Measurements from ENCODE around the gene OR51I1. TPM values are rescaled to one million over a fixed set of nuclear protein-coding genes. Genes with fewer than 3 reads are reported as not detected.

Gene OR51I1
- total RNA-seq, 4 donors from 2014 or later = not detected

DNA sequence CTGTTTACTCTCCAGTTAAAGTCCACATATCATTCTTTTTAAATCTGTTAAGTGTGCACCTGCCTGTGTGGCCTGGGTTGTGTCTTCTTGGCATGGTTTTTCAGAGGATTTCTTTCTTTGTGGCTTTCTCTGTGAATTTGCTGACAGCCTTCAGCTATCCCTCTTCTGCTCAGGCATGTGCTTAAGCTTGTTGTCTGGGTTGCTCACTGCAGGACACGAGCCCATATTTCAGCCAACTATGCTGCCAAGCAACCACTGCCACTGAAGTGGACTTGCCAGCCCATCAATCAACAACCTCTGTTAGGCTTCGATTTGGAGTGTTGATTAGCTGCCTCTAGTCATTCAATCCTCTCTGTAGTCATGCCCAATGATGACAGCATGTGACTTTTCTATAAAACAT is 26.2 kb upstream of the OR51I1 start:
- Histone ChIP-seq H3K4me3 (no peak overlapping the region), H3K27ac (no peak overlapping the region), H3K4me1 (no peaks in the 10 kb centered on the region), H3K36me3 (no peaks in the 10 kb centered on the region), H3K27me3 (no peaks in the 10 kb centered on the region), H3K9me3 (no peaks in the 10 kb centered on the region)
- TF ChIP-seq, protein P1, sequence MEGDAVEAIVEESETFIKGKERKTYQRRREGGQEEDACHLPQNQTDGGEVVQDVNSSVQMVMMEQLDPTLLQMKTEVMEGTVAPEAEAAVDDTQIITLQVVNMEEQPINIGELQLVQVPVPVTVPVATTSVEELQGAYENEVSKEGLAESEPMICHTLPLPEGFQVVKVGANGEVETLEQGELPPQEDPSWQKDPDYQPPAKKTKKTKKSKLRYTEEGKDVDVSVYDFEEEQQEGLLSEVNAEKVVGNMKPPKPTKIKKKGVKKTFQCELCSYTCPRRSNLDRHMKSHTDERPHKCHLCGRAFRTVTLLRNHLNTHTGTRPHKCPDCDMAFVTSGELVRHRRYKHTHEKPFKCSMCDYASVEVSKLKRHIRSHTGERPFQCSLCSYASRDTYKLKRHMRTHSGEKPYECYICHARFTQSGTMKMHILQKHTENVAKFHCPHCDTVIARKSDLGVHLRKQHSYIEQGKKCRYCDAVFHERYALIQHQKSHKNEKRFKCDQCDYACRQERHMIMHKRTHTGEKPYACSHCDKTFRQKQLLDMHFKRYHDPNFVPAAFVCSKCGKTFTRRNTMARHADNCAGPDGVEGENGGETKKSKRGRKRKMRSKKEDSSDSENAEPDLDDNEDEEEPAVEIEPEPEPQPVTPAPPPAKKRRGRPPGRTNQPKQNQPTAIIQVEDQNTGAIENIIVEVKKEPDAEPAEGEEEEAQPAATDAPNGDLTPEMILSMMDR (IDR thresholded peaks at IDR 0.05 in 4 of 5, conservative IDR thresholded peaks at IDR 0.05 in 1 of 5) = no peak
- no peak for TF ChIP-seq POLR2A (IDR thresholded peaks at IDR 0.05)
- in situ Hi-C loops (cut with MboI; ENCODE audit: low sequenced_read_pairs in 4 of 4) (no loop called here), intact Hi-C loops (cut with DNase I; ENCODE audit: low total_unique reads) (no loop called here)
- DNase-seq (no peak), ATAC-seq (no peak)

DNA sequence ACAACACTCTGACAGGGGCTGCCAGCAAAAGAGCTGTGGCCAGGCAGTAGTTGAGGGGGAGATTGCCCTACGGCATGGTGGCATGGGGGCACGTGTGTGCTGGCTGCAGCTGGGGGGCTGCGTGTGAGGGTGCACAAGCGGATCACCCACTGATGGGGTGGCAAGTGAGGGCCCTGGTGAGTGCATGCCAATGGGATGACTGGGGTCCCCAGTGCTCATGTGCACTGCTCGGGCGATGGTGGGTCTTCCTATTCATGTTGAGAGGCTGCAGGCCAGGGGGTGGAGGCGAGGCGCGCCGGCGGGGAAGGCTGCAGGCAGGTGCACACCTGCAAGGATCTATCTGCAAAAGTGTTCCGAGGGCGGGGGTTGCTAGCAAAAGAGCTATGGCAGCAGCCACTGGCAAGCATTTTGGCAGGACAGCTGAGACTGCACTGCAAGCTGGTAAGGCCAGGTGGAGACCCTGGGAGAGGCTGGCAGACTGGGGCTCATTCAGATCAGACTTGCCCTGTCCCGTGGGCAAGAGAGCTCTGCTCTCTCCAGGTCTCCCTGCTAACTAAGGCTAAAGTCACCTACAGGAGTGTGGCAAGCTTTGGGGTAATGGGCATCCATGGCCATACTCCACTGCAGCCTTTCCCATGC is 19.8 kb upstream of the OR51I1 start:
- Histone ChIP-seq H3K36me3 (no peaks in the 10 kb centered on the region), H3K4me1 (no peaks in the 10 kb centered on the region), H3K27me3 (no peaks in the 10 kb centered on the region), H3K9me3 (no peaks in the 10 kb centered on the region), H3K27ac (no peak overlapping the region), H3K4me3 (no peak overlapping the region)
- DNase-seq (no peak), ATAC-seq (no peak)
- in situ Hi-C loops (cut with MboI; ENCODE audit: low sequenced_read_pairs in 4 of 4) (no loop called here), intact Hi-C loops (cut with DNase I; ENCODE audit: low total_unique reads) (no loop called here)
- no peak for TF ChIP-seq POLR2A (IDR thresholded peaks at IDR 0.05)
- TF ChIP-seq, protein P1 (IDR thresholded peaks at IDR 0.05 in 4 of 5, conservative IDR thresholded peaks at IDR 0.05 in 1 of 5) = no peak

DNA sequence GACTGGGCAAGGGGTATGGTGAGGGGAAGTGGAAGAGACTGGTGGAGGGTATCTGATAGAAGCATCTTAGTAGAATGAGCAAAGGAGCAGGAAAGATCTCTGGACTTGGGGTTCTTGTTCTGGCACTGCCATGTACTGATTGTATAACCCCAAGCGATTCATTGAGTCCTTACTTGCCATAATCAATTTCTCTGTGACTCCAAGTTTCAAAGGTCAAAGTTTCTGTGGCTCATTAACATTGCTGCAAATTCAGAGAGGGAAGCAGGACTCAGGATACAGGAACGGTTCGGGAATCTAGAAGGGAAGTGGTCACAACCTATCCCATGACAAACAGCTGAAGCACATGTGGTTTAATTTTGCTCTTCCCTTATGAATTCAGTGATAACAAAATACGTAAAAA is 8.1 kb upstream of the OR51I1 start:
- Histone ChIP-seq H3K9me3 (no peaks in the 10 kb centered on the region), H3K4me3 (no peak overlapping the region), H3K27me3 (no peaks in the 10 kb centered on the region), H3K36me3 (no peaks in the 10 kb centered on the region), H3K4me1 (no peaks in the 10 kb centered on the region), H3K27ac (no peak overlapping the region)
- TF ChIP-seq, protein P1 (IDR thresholded peaks at IDR 0.05 in 4 of 5, conservative IDR thresholded peaks at IDR 0.05 in 1 of 5) = no peak
- TF ChIP-seq POLR2A (IDR thresholded peaks at IDR 0.05) = no peak
- in situ Hi-C loops (cut with MboI; ENCODE audit: low sequenced_read_pairs in 4 of 4) = no loop called here
- intact Hi-C loops (cut with DNase I; ENCODE audit: low total_unique reads) = no loop called here
- DNase-seq (no peak), ATAC-seq (no peak)

DNA sequence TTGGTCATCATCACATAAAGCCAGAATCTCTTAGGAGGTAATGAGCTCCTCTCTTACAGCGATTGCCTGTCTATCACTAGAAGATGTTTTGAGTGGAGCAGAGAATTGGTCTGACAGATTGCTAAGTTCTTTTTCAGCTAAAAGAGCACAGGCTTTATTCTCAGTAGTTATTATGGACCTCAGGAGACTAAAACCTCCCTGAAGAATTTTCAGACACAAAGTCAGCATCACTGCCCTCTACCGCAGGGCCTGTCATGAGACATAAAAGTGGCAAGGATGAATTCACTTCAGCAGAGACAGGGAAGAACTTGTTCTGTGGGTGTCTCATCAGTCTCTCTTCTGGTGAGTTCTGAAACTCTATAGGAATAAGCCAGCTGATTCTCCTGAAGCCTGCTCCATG is 7.7 kb upstream of the OR51I1 start, which contains the start of gene OR51I2:
Gene OR51I2, plus strand, starts transcription at position 301 of the 400 bp plus-strand sequence. CDS start 4,166 bp downstream, outside the sequence.
- intact Hi-C loops (cut with DNase I; ENCODE audit: low total_unique reads) = no loop called here
- no peaks in the 10 kb centered on the region for H3K27me3 ChIP-seq
- TF ChIP-seq POLR2A (IDR thresholded peaks at IDR 0.05) = no peak
- TF ChIP-seq, protein P1 (IDR thresholded peaks at IDR 0.05 in 4 of 5, conservative IDR thresholded peaks at IDR 0.05 in 1 of 5) = no peak
- H3K9me3 ChIP-seq = no peaks in the 10 kb centered on the region
- H3K4me3 ChIP-seq = no peak within 1 kb of the TSS
- H3K4me1 ChIP-seq = no peaks in the 10 kb centered on the region
- no peaks in the 10 kb centered on the region for H3K36me3 ChIP-seq
- ATAC-seq (no peak), DNase-seq (no peak)
- H3K27ac ChIP-seq = no peak within 1 kb of the TSS
- in situ Hi-C loops (cut with MboI; ENCODE audit: low sequenced_read_pairs in 4 of 4) = no loop called here

Measured in gastrocnemius medialis (tissue), 4 donors.